Left lung (tissue), 10 donors: ENCODE results near the gene TSSK3. TPM values are rescaled to one million over a fixed set of nuclear protein-coding genes. Genes with fewer than 3 reads are reported as not detected.

Source experiments
- ATAC-seq: fragments of 200-7000 bp; cut with Tn5 transposase; one replicate; pipeline ENCODE4 v1.9.1; 2020; ENCODE audit warnings: moderate library complexity
- DNase-seq, 4 donors: peaks; one replicate each; pipeline ENCODE4 v3.0.0-alpha.2; 2013 to 2020
- H3K27ac ChIP-seq, 2 donors: fragments of 200-600 bp; sonication (generic) in 1 of 2; one replicate each; pipeline versions ENCODE4 v1.5.0 to v1.8.0; 2020 to 2021
- H3K27me3 ChIP-seq, 2 donors: fragments of 200-600 bp; sonication (generic) in 1 of 2; one replicate each; pipeline versions ENCODE4 v1.5.0 to v1.8.0; 2020 to 2021
- H3K36me3 ChIP-seq, 2 donors: fragments of 200-600 bp; sonication (generic) in 1 of 2; one replicate each; pipeline versions ENCODE4 v1.5.0 to v1.8.0; 2020 to 2021
- H3K4me1 ChIP-seq, 2 donors: fragments of 200-600 bp; one replicate each; pipeline ENCODE4 v1.8.0; 2021
- H3K4me3 ChIP-seq, 2 donors: fragments of 200-600 bp; sonication (generic) in 1 of 2; one replicate each; pipeline versions ENCODE4 v1.5.0 to v1.8.0; 2020 to 2021; ENCODE audit warnings: mild to moderate bottlenecking in 1 of 2
- H3K9me3 ChIP-seq, 2 donors: fragments of 200-600 bp; sonication (generic) in 1 of 2; one replicate each; pipeline versions ENCODE4 v1.5.0 to v1.8.0; 2020 to 2021
- intact Hi-C, 2 donors: fragments of 100-400 bp; cut with DNase I; formaldehyde crosslinking; loops; one replicate each; pipeline versions ENCODE4 v1.11.2 to v1.14.2; 2022
- polyA plus RNA-seq, 6 donors: library from polyadenylated mRNA; unstranded; fragments of 120-200 nt; gene quantifications; one replicate each; pipeline ENCODE4 v1.2.1, GENCODE V29; 2013; ENCODE audit not compliant: insufficient read length in 6 of 6
- total RNA-seq, 2 donors: library from RNA; stranded (reverse); fragmentation: NEBNext Ultra II Directional; extraction: Animal tissue kit (Norgen Biotek cat#: 25700); gene quantifications; one replicate each; pipeline ENCODE4 v1.2.1, GENCODE V29; 2021
- TF ChIP-seq, protein P1 (sequence below), 2 donors: fragments of 200-600 bp; sonication (generic) in 1 of 2; IDR thresholded peaks; one replicate each; pipeline versions ENCODE4 v1.5.0 to v1.8.0; 2021; ENCODE audit warnings: antibody characterized with exemption in 2 of 2
- donor health status: DM: no; HTN: yes; CAD: no.
- donor health status: DM: no; HTN: no; CAD: no.

The TSSK3 gene
- total and polyA plus RNA-seq, 8 donors = 1.8 to 7.8 (median 4.0) TPM

DNA sequence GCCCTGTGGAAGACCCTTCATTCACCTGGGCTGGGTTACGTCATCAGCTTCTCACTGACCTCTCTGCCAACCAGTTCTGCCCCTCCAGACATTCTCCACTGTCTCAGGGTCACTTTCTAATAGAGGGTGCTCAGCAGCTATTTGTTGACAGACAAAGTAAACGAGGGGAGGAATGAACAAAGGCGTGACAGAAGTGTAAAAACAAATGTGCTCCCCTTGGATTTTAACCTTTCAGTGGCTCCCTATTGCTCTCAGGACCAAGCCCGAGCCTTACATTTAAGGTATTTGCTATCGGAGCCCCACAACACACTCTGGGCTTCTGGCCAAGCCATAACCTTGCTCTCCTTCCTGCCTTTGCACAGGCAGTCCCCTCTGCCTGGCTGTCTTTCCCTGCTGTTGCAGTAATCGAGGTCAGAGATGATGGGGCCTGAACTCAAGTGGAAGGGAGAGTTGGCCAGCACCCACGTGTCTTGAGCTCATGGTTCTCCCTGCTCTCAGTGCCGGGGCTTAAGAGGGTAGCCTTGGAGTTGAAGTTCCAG lies 17.0 kb upstream of the TSSK3 start:
- peak in 1 of 4 donors; percentile 52 for DNase-seq
- no peaks in the 10 kb centered on the region for H3K27me3 ChIP-seq
- no peak overlapping the region for H3K4me3 ChIP-seq
- peak; percentile 44 for ATAC-seq
- no peak overlapping the region for H3K27ac ChIP-seq
- TF ChIP-seq, protein P1, sequence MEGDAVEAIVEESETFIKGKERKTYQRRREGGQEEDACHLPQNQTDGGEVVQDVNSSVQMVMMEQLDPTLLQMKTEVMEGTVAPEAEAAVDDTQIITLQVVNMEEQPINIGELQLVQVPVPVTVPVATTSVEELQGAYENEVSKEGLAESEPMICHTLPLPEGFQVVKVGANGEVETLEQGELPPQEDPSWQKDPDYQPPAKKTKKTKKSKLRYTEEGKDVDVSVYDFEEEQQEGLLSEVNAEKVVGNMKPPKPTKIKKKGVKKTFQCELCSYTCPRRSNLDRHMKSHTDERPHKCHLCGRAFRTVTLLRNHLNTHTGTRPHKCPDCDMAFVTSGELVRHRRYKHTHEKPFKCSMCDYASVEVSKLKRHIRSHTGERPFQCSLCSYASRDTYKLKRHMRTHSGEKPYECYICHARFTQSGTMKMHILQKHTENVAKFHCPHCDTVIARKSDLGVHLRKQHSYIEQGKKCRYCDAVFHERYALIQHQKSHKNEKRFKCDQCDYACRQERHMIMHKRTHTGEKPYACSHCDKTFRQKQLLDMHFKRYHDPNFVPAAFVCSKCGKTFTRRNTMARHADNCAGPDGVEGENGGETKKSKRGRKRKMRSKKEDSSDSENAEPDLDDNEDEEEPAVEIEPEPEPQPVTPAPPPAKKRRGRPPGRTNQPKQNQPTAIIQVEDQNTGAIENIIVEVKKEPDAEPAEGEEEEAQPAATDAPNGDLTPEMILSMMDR (IDR thresholded peaks at IDR 0.05) = no peak
- H3K9me3 ChIP-seq = no peaks in the 10 kb centered on the region
- intact Hi-C loops = no loop called here
- H3K36me3 ChIP-seq = no peaks in the 10 kb centered on the region
- H3K4me1 ChIP-seq = peaks cover 10 to 57% of the 10 kb centered on the region in 2 donors

DNA sequence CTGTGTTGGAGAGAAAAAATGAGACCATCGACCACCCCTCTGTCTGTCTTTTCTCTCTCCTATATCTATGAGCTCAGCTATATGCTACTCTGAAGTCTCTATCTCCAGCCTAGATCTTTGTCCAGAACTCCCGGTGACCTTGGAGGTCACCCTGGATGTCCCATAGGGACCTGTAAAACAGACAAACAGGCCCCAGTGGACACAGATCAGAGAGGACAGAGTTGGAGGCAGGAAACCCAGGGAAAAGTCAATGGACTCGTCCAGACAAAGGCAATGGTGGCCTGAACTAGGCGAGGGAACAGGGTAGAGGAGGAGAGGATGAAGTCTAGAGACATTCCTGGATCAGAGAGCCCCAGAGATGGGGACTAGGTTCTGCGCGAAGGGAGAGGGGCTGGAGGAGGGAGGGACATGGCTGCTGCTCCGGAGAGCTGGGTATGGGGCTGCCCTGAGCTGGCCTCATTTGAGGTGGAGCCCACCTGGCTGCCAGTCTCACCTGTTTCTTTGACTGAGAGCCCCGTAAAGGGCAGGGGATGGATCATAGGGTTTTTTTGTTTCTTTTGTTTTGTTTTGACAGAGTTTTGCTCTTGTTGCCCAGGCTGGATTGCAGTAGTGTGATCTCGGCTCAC lies 15.7 kb upstream of the TSSK3 start:
- ATAC-seq (no peak), DNase-seq (no peak)
- peaks cover 0 to 2% of the 10 kb centered on the region in 2 donors for H3K9me3 ChIP-seq
- H3K36me3 ChIP-seq = no peaks in the 10 kb centered on the region
- TF ChIP-seq, protein P1 (IDR thresholded peaks at IDR 0.05) = no peak
- H3K4me1 ChIP-seq = peaks cover 10 to 61% of the 10 kb centered on the region in 2 donors
- H3K4me3 ChIP-seq = no peak overlapping the region
- intact Hi-C loops = no loop called here
- no peaks in the 10 kb centered on the region for H3K27me3 ChIP-seq
- no peak overlapping the region for H3K27ac ChIP-seq

DNA sequence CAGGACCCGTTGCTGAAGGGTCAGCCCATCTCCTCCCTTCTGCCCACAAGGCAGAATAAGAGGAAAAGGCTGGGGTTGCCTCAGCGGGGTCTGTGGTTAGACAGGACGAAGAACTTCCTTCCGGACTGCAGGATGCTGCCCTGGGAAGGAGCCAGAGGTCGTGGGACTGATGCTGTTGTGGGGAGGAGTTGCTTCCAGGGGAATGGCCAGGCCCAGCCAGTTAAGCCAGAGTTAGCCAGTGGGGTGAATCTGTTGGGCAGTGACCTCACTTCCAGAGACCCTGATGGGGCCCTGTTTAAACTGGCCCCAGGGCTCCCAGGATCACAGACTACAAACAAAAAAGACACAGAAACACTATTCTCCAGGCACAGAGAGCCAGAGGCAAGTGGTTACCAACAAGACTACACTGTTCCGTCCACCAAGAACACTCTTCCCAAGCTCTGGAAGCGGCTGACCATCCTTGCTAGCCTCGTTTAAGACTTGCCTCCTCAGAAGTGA lies 13.1 kb upstream of the TSSK3 start:
- Histone ChIP-seq H3K27me3 (no peaks in the 10 kb centered on the region), H3K4me3 (no peak overlapping the region), H3K36me3 (no peaks in the 10 kb centered on the region), H3K9me3 (peaks cover 0 to 2% of the 10 kb centered on the region in 2 donors), H3K27ac (peak overlapping the region; percentile 33 to 67), H3K4me1 (peaks cover 33 to 75% of the 10 kb centered on the region in 2 donors)
- no peak for ATAC-seq
- TF ChIP-seq, protein P1 (IDR thresholded peaks at IDR 0.05) = no peak
- intact Hi-C loops = no loop called here
- DNase-seq = peak in 2 of 4 donors; percentile 61 to 81

GRCh38 chr1:32350785-32351398 lies 11.4 kb upstream of the TSSK3 start:
- Histone ChIP-seq H3K4me3 (peak overlapping the region; percentile 59 to 61), H3K36me3 (no peaks in the 10 kb centered on the region), H3K27ac (peak overlapping the region; percentile 89 to 93), H3K9me3 (peaks cover 0 to 2% of the 10 kb centered on the region in 2 donors), H3K27me3 (no peaks in the 10 kb centered on the region), H3K4me1 (peaks cover 28 to 66% of the 10 kb centered on the region in 2 donors)
- peak in 2 of 4 donors; percentile 77 to 93 for DNase-seq
- TF ChIP-seq, protein P1 (IDR thresholded peaks at IDR 0.05) = peak; percentile 39 to 42
- peak; percentile 79 for ATAC-seq
- intact Hi-C loops = no loop called here
